HCT116 (cell line): ENCODE measurements around the gene AEBP2.
"Not testable (repeated sequence)": the region's sequence is repeated elsewhere in the genome, so short reads cannot be mapped to it uniquely, and the experiment has no call there.

ENCODE experiments used
- EGR1 ChIP-seq: IDR thresholded peaks from 2 replicates; pipeline ENCODE4 v1.6.1; 2012; ENCODE audit warnings: low read depth
- EZH2 ChIP-seq: fragments of 200-600 bp; sonication (generic); IDR thresholded peaks from 2 replicates; pipeline ENCODE4 v1.6.1; 2017; ENCODE audit warnings: antibody characterized with exemption, mixed run types
- POLR2A ChIP-seq: IDR thresholded peaks from 2 replicates; pipeline ENCODE4 v1.7.0; 2011; ENCODE audit warnings: borderline replicate concordance; ENCODE audit not compliant: insufficient read depth, insufficient read length; ENCODE audit errors: extremely low read depth
- REST ChIP-seq: IDR thresholded peaks from 2 replicates; pipeline ENCODE4 v1.6.1; 2012; ENCODE audit warnings: low read depth
- SRF ChIP-seq: IDR thresholded peaks from 2 replicates; pipeline ENCODE4 v1.6.1; 2012; ENCODE audit warnings: low read depth
- YY1 ChIP-seq: IDR thresholded peaks from 2 replicates; pipeline ENCODE4 v1.6.1; 2011; ENCODE audit warnings: low read length, low read depth, moderate library complexity, mild to moderate bottlenecking; ENCODE audit not compliant: insufficient replicate concordance; ENCODE audit errors: extremely low read depth
- ZNF274 ChIP-seq: fragments of 200-500 bp; sonication (Bioruptor generic); IDR thresholded peaks from 2 replicates; pipeline ENCODE4 v1.6.1; 2014; ENCODE audit warnings: mild to moderate bottlenecking, low read depth, low read length, inconsistent platforms
- TF ChIP-seq, protein P1 (sequence below), 3 experiments: fragments of 200-600 bp in 1 of 3; sonication (generic) in 1 of 3; IDR thresholded peaks in 2 of 3; conservative IDR thresholded peaks in 1 of 3; 2 replicates each; pipeline ENCODE4 v1.5.1; 2012 to 2017; ENCODE audit warnings: low read depth in 2 of 3, low read length in 2 of 3, antibody characterized with exemption in 1 of 3, borderline replicate concordance in 1 of 3, control low read depth in 1 of 3, mild to moderate bottlenecking in 1 of 3, mixed read lengths in 1 of 3, mixed run types in 1 of 3, moderate library complexity in 1 of 3; ENCODE audit not compliant: insufficient read depth in 1 of 3
- TF ChIP-seq, protein P2 (sequence below): IDR thresholded peaks from 2 replicates; pipeline ENCODE4 v1.6.1; 2012

DNA sequence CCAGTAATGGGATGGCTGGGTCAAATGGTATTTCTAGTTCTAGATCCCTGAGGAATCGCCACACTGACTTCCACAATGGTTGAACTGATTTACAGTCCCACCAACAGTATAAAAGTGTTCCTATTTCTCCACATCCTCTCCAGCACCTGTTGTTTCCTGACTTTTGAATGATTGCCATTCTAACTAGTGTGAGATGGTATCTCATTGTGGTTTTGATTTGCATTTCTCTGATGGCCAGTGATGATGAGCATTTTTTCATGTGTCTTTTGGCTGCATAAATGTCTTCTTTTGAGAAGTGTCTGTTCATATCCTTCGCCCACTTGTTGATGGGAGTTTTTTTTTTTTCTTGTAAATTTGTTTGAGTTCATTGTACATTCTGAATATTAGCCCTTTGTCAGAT lies 9.8 kb upstream of the AEBP2 start:
- TF ChIP-seq, protein P1, sequence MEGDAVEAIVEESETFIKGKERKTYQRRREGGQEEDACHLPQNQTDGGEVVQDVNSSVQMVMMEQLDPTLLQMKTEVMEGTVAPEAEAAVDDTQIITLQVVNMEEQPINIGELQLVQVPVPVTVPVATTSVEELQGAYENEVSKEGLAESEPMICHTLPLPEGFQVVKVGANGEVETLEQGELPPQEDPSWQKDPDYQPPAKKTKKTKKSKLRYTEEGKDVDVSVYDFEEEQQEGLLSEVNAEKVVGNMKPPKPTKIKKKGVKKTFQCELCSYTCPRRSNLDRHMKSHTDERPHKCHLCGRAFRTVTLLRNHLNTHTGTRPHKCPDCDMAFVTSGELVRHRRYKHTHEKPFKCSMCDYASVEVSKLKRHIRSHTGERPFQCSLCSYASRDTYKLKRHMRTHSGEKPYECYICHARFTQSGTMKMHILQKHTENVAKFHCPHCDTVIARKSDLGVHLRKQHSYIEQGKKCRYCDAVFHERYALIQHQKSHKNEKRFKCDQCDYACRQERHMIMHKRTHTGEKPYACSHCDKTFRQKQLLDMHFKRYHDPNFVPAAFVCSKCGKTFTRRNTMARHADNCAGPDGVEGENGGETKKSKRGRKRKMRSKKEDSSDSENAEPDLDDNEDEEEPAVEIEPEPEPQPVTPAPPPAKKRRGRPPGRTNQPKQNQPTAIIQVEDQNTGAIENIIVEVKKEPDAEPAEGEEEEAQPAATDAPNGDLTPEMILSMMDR (IDR thresholded peaks at IDR 0.05 in 2 of 3, conservative IDR thresholded peaks at IDR 0.05 in 1 of 3; ENCODE audit: borderline replicate concordance in 1 of 3, insufficient read depth in 1 of 3, low read depth in 2 of 3, low read length in 2 of 3) = not testable (repeated sequence)
- not testable (repeated sequence) for TF ChIP-seq YY1, EZH2, REST, POLR2A, SRF, EGR1, ZNF274
- TF ChIP-seq, protein P2, sequence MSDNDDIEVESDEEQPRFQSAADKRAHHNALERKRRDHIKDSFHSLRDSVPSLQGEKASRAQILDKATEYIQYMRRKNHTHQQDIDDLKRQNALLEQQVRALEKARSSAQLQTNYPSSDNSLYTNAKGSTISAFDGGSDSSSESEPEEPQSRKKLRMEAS = not testable (repeated sequence)
